Activated CD8-positive, alpha-beta memory T cell treated with anti-CD3 and anti-CD28 coated beads, Interleukin-2, amount 10 ng/mL, durations not matched to agents 7 days and 5 days (primary cell): Measurements from ENCODE around the gene NECAB3. TPM values are rescaled to one million over a fixed set of nuclear protein-coding genes. Genes with fewer than 3 reads are reported as not detected.

Experiments
- ATAC-seq: fragments of 150-1000 bp; cut with Tn5 transposase; one replicate; pipeline ENCODE4 v1.10.0; 2021; ENCODE audit warnings: moderate library complexity
- CTCF ChIA-PET: fragments of 350-600 bp; sonication (Branson Sonifier 250); formaldehyde crosslinking; loops from one replicate; lab custom pipeline; 2021; ENCODE audit warnings: antibody characterized with exemption; lab: Charles Lee
- DNase-seq: peaks from one replicate; pipeline ENCODE4 v3.0.0-alpha.2; 2020
- H3K27ac Mint-ChIP-seq: one replicate; pipeline ENCODE4 v1.8.0; 2021; ENCODE audit warnings: mild to moderate bottlenecking, mixed read lengths
- H3K27me3 Mint-ChIP-seq: one replicate; pipeline ENCODE4 v1.8.0; 2021; ENCODE audit warnings: mixed read lengths
- H3K36me3 Mint-ChIP-seq: one replicate; pipeline ENCODE4 v1.8.0; 2021; ENCODE audit warnings: mild to moderate bottlenecking, mixed read lengths
- H3K4me1 Mint-ChIP-seq: one replicate; pipeline ENCODE4 v1.8.0; 2021; ENCODE audit warnings: mixed read lengths
- H3K4me3 Mint-ChIP-seq: one replicate; pipeline ENCODE4 v1.8.0; 2021; ENCODE audit warnings: mild to moderate bottlenecking, moderate library complexity, mixed read lengths
- H3K9me3 Mint-ChIP-seq: one replicate; pipeline ENCODE4 v1.8.0; 2022; ENCODE audit warnings: low read depth, mixed read lengths
- total RNA-seq, 2 experiments: library from RNA; stranded (reverse); gene quantifications; one replicate each; pipeline ENCODE4 v1.2.3, GENCODE V29; 2021

The NECAB3 gene
- total RNA-seq, 2 experiments from 2014 or later, result 28.3 to 34.0 TPM

DNA sequence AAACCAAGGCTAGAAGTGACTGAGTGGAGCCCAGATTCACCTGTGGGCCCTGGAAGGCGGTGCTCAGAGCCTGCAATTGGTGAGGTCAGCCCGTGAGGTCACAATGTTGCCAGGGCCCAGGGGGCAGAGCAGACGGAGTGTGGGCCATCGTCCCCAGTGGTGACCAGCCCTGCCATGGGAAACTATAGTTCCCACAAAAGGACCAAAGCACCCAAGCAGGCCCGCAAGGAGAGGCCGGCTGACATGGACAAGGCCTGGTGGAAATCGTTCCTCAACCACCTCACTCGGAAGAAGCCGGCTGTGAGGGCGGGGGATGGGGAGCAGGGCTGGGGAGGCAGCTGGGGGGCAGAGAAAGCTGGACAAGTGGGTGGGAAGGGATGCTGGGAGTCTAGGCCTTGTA lies 12.1 kb downstream of the NECAB3 start, which contains the start of gene C20orf144:
Gene C20orf144, plus strand, starts transcription at position 156 of the 400 bp plus-strand sequence. Its CDS starts 19 bp downstream, at position 175.
- H3K36me3 Mint-ChIP-seq, result no peaks in the 10 kb centered on the region
- no peaks in the 10 kb centered on the region for H3K27me3 Mint-ChIP-seq
- peak within 1 kb of the TSS; percentile 76 for H3K4me3 Mint-ChIP-seq
- peaks cover 34% of the 10 kb centered on the region for H3K4me1 Mint-ChIP-seq
- H3K9me3 Mint-ChIP-seq, result no peaks in the 10 kb centered on the region
- DNase-seq, result no peak
- H3K27ac Mint-ChIP-seq, result peak within 1 kb of the TSS; percentile 84
- no peak for ATAC-seq
- CTCF ChIA-PET, result interaction anchor here (0.9 to 7.5 kb wide), 5 partner anchors 7 to 219 kb away, joined by 3 to 67 read pairs (median 3); partner anchors contain the start of genes CBFA2T2 and ZNF341

DNA sequence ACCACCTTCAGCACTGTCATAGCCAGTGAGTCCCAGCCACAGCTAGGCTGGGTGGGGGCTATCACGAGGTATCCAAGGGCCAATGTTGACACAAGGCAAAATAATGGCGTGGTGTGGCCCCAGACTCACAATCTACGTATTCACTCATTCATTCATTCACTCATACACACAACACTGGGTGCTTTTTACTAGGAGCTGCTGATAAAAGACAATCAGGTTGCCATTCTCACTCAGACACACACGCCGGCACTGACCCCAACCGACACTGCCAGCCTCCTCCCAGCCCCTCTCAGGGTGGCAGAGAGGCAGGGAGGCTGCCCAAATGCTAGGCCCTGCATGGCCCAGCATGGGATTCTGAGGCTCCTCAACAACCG lies 13.6 kb downstream of the NECAB3 start:
- H3K4me3 Mint-ChIP-seq, result no peak overlapping the region
- H3K4me1 Mint-ChIP-seq, result peaks cover 25% of the 10 kb centered on the region
- no peaks in the 10 kb centered on the region for H3K27me3 Mint-ChIP-seq
- no peaks in the 10 kb centered on the region for H3K36me3 Mint-ChIP-seq
- ATAC-seq (no peak), DNase-seq (no peak)
- no peak overlapping the region for H3K27ac Mint-ChIP-seq
- CTCF ChIA-PET, result interaction anchor here (0.8 kb wide), 1 partner anchor 203 kb away, joined by 3 read pairs; no protein-coding TSS in a partner anchor
- H3K9me3 Mint-ChIP-seq, result no peaks in the 10 kb centered on the region

DNA sequence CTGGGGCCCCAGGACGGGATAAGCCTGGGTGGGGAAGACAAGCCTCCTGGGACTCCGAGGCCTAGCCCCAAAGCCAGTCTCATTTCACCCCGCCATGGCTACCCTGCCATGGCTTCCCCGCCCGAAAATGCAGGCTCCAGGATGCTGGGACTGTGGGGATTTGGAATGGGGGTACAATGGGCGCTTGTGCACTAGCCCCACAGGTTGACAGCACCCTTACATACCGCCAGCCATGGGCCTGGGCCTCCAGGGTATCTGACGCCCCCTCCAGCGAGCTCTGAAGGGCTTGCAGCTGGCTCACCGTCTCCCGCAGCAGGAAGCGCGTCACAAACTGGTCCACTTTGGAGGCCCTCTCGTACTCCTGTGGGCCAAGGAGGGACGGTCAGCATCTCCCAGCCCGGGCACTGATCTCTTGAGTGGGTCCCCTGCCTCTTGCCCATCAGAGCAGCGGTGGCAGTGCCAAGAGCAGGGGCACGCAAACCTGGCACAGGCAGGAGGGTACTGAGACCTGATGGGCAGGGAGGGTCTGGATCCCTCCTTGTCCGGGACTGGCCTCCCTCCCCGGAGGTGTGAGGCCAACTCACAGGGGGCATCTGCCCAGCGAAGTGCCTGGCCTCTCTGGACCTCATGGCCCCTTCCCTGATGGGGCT lies 14.1 kb downstream of the NECAB3 start:
- H3K27ac Mint-ChIP-seq, result no peak overlapping the region
- H3K27me3 Mint-ChIP-seq, result no peaks in the 10 kb centered on the region
- no peaks in the 10 kb centered on the region for H3K9me3 Mint-ChIP-seq
- CTCF ChIA-PET, result no interaction called here
- no peaks in the 10 kb centered on the region for H3K36me3 Mint-ChIP-seq
- peaks cover 20% of the 10 kb centered on the region for H3K4me1 Mint-ChIP-seq
- DNase-seq, result no peak
- no peak for ATAC-seq
- no peak overlapping the region for H3K4me3 Mint-ChIP-seq

- H3K9me3 Mint-ChIP-seq, result no peaks in the 10 kb centered on the region
- CTCF ChIA-PET, result no interaction called here
- no peak for ATAC-seq
- H3K36me3 Mint-ChIP-seq, result no peaks in the 10 kb centered on the region
- H3K27ac Mint-ChIP-seq, result no peak overlapping the region
- H3K27me3 Mint-ChIP-seq, result no peaks in the 10 kb centered on the region
- no peak for DNase-seq
- H3K4me1 Mint-ChIP-seq, result peaks cover 14% of the 10 kb centered on the region
- H3K4me3 Mint-ChIP-seq, result no peak overlapping the region
Measured at GRCh38 chr20:33659341-33660034, 14.7 kb downstream of the NECAB3 start.

DNA sequence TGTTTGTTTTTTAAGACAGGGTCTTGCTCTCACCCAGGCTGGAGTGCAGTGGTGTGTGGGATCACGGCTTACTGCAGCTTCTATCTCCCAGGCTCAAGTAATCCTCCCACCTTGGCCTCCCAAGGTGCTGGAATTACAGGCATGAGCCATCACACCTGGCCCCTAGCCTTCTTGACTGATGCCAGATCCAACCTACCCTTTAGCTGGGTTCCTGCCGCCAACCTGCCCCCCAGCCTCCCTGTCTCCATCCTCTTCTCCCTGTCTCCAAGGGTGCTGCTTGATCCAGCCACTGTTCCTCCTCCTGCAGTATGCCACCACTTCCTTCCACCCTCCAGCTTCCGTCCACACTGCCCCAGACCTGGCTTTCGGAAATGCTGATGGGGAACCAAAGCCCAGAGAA lies 15.3 kb downstream of the NECAB3 start:
- CTCF ChIA-PET, result interaction anchor here (7.7 kb wide), 1 partner anchor 7 kb away, joined by 67 read pairs; the partner anchor contains the start of genes ACTL10 and C20orf144
- H3K4me3 Mint-ChIP-seq, result no peak overlapping the region
- no peak for ATAC-seq
- H3K4me1 Mint-ChIP-seq, result peaks cover 9% of the 10 kb centered on the region
- no peaks in the 10 kb centered on the region for H3K36me3 Mint-ChIP-seq
- no peak for DNase-seq
- no peaks in the 10 kb centered on the region for H3K27me3 Mint-ChIP-seq
- H3K27ac Mint-ChIP-seq, result no peak overlapping the region
- H3K9me3 Mint-ChIP-seq, result no peaks in the 10 kb centered on the region

- ATAC-seq, result no peak
- peaks cover 9% of the 10 kb centered on the region for H3K4me1 Mint-ChIP-seq
- CTCF ChIA-PET, result interaction anchor here (7.7 kb wide), 1 partner anchor 7 kb away, joined by 67 read pairs; the partner anchor contains the start of genes ACTL10 and C20orf144
Measured at GRCh38 chr20:33658510-33658909, 15.7 kb downstream of the NECAB3 start.

DNA sequence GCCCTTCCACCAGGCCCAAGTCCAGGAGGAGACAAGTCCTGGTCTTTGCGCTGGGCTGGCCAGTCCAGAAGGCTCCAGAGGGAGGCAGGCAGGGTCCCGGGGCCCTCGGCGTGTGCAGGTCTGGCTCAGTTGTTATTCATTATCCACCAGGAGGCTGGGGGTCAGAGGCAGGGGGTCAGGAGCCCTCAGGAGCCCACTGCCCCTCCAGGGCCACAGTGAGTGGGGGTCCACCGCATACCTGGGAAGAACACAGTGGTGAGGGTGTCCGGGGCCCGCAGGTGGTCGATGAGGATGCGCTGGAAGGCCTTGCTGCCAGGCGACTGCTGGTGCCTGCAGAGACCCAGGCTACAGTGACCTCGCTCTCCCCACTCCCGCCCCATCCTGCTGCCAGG lies 16.5 kb downstream of the NECAB3 start:
- Mint-ChIP-seq H3K4me1 (peaks cover 12% of the 10 kb centered on the region), H3K9me3 (no peaks in the 10 kb centered on the region), H3K4me3 (no peak overlapping the region), H3K27ac (no peak overlapping the region), H3K36me3 (no peaks in the 10 kb centered on the region), H3K27me3 (no peaks in the 10 kb centered on the region)
- DNase-seq, result no peak
- CTCF ChIA-PET, result interaction anchor here (7.7 kb wide), 1 partner anchor 8 kb away, joined by 67 read pairs; the partner anchor contains the start of genes ACTL10 and C20orf144
- ATAC-seq, result no peak

More at GRCh38 chr20:33658510-33658909, 15.7 kb downstream of the NECAB3 start:
- no peaks in the 10 kb centered on the region for H3K9me3 Mint-ChIP-seq
- no peak overlapping the region for H3K27ac Mint-ChIP-seq
- H3K36me3 Mint-ChIP-seq, result no peaks in the 10 kb centered on the region
- no peaks in the 10 kb centered on the region for H3K27me3 Mint-ChIP-seq
- no peak overlapping the region for H3K4me3 Mint-ChIP-seq
- no peak for DNase-seq

DNA sequence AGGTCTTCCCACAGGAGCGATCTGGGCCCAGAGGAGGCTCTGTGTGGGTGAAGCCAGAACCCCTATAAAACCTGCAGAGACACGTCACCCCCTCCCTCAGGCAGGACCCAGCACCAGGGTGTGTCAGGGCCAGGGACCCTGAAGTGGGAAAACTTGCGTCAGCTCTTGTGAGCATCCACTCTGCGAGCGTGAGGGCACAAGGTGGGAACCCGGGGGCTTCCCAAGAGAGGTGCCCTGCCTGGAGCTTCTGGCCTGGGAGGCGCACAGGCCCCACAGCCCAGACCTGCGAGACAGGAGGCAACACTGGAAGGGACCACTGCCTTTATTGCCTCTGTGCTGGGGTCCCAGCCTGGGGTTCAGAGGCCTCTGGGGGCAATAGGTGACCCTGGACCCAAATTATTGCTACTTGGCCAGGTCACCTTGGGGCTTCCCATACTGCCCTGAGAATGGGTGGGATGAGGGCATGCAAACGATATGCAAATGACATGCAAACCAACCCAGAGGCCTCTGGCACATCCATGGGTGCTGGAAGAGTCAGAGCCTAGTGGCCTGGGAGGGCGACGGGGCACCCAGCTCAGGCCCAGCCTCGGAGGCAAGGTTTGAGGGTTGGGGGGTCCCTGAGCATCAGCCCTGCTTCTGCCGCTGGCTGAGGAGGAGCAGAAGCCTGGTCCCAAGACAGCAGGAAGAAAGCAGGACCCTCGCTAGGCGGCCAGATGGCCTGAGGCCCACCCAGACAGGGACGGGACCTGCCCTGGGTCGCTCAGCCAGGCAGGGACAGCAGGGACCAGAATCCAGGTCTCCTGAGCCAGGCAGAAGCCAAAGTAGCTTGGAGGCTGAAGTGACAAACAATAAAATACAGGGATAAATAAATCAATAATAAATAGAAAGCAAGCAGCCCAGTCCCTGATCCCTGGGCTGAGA lies 17.2 kb downstream of the NECAB3 start:
- no peaks in the 10 kb centered on the region for H3K27me3 Mint-ChIP-seq
- H3K4me1 Mint-ChIP-seq, result peaks cover 14% of the 10 kb centered on the region
- no peak overlapping the region for H3K27ac Mint-ChIP-seq
- no peaks in the 10 kb centered on the region for H3K9me3 Mint-ChIP-seq
- ATAC-seq, result no peak
- CTCF ChIA-PET, result interaction anchor here (1.2 to 7.7 kb wide), 2 partner anchors 9 to 200 kb away, joined by 4 to 67 read pairs; partner anchors contain the start of genes ACTL10 and C20orf144
- no peaks in the 10 kb centered on the region for H3K36me3 Mint-ChIP-seq
- no peak overlapping the region for H3K4me3 Mint-ChIP-seq
- DNase-seq, result no peak

- peaks cover 22% of the 10 kb centered on the region for H3K4me1 Mint-ChIP-seq
- H3K27me3 Mint-ChIP-seq, result no peaks in the 10 kb centered on the region
- no peaks in the 10 kb centered on the region for H3K9me3 Mint-ChIP-seq
- ATAC-seq (no peak), DNase-seq (no peak)
- H3K27ac Mint-ChIP-seq, result no peak overlapping the region
- H3K36me3 Mint-ChIP-seq, result no peaks in the 10 kb centered on the region
- no peak overlapping the region for H3K4me3 Mint-ChIP-seq
- CTCF ChIA-PET, result interaction anchor here (1.2 to 7.7 kb wide), 2 partner anchors 10 to 199 kb away, joined by 4 to 67 read pairs; partner anchors contain the start of genes ACTL10 and C20orf144
Measured at GRCh38 chr20:33656010-33656782, 18.0 kb downstream of the NECAB3 start.

- ATAC-seq (no peak), DNase-seq (no peak)
- no peaks in the 10 kb centered on the region for H3K9me3 Mint-ChIP-seq
- H3K27ac Mint-ChIP-seq, result no peak overlapping the region
- H3K36me3 Mint-ChIP-seq, result no peaks in the 10 kb centered on the region
- peaks cover 22% of the 10 kb centered on the region for H3K4me1 Mint-ChIP-seq
- CTCF ChIA-PET, result interaction anchor here (0.6 to 7.7 kb wide), 2 partner anchors 11 to 140 kb away, joined by 4 to 67 read pairs; partner anchors contain the start of genes ACTL10 and C20orf144
- H3K4me3 Mint-ChIP-seq, result no peak overlapping the region
- H3K27me3 Mint-ChIP-seq, result no peaks in the 10 kb centered on the region
Measured at GRCh38 chr20:33655164-33655563, 19.1 kb downstream of the NECAB3 start.

GRCh38 chr20:33654680-33655161 lies 19.5 kb downstream of the NECAB3 start:
- ATAC-seq (no peak), DNase-seq (no peak)
- CTCF ChIA-PET, result interaction anchor here (1.7 to 7.7 kb wide), 2 partner anchors 11 to 165 kb away, joined by 6 to 67 read pairs; partner anchors contain the start of genes ACTL10, C20orf144 and CBFA2T2
- no peaks in the 10 kb centered on the region for H3K36me3 Mint-ChIP-seq
- no peaks in the 10 kb centered on the region for H3K27me3 Mint-ChIP-seq
- no peak overlapping the region for H3K27ac Mint-ChIP-seq
- no peaks in the 10 kb centered on the region for H3K9me3 Mint-ChIP-seq
- no peak overlapping the region for H3K4me3 Mint-ChIP-seq
- peaks cover 22% of the 10 kb centered on the region for H3K4me1 Mint-ChIP-seq
